SKM-1 treated with dmso at 0.1 percent for 144 hours (cell line): ENCODE data around the gene SMIM29.
A peak's percentile ranks its signal among the peaks of the same experiment; 100 is the strongest.

ENCODE experiments used
- DNase-seq: peaks from one replicate; lab custom pipeline; 2025; ENCODE audit not compliant: unreplicated experiment; lab: John Stamatoyannopoulos, UW

SMIM29 gene

GRCh38 chr6:34241351-34242215 lies 7.2 kb downstream of the SMIM29 start:
- DNase-seq = no peak

- DNase-seq = no peak
Measured at GRCh38 chr6:34240329-34241248, 8.2 kb downstream of the SMIM29 start.

DNA sequence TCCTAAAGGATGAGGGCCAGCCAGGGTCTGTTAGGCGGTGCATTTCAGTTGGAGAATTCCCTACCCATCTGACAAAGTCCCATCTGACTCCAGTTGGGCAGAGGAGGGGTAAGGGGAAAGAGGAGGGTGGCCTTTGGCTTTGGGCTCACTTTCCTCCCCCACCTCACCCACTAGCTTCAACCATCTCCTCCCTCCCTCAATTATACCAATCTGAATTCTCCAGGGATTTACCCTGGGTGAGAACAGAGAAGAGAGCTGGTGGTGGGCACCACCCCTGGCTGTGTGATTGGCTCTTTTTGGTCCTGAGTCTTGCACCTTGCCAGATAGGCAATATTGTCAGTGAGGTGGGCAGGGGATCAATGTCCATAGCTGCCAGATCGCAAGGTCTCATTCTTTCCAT lies 8.9 kb downstream of the SMIM29 start:
- DNase-seq = no peak

DNA sequence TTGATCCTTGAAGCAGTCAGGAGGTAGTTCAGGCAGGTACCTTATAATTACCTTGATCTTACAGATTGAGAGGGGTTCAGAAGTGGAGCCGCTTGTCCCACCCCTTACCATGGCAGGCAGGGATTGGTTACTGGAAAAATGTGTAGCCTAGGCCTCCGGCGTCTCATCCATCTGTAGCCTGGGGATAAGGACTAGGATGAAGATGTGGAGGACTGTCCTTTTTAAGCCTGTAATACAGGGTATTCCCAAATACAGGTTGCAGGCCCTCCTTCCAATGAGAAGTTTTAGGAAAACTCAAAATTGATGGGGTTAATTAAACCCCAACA lies 9.3 kb downstream of the SMIM29 start:
- DNase-seq = no peak

- no peak for DNase-seq
Measured at GRCh38 chr6:34238585-34239499, 10.0 kb downstream of the SMIM29 start.

- DNase-seq = peak; percentile 52
Measured at GRCh38 chr6:34237722-34238584, 10.9 kb downstream of the SMIM29 start.

DNA sequence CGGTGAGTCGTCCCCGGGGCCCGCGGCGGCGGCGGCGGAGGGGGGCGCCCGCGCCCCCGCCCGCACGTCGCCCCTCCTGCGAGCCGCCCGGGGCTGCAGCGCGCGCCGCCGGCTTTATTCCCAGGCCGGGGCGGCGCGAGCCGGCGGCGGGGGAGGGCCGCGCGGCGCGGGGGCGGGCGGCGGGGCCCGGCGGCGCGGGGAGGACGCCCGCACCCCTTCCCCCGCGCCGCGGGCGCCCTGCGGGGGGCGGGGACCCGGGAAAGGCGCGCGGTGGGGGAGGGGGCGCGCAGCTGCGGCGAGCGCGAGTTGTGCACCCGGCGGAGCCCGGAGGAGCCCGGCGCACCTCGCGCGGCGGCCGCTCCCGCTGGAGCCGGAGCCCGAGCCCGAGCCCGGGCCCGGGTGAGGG lies 11.5 kb downstream of the SMIM29 start:
- DNase-seq = no peak

- DNase-seq = peak; percentile 85
Measured at GRCh38 chr6:34236443-34237315, 12.1 kb downstream of the SMIM29 start, which contains the start of gene HMGA1. TSS of gene HMGA1 (plus strand) at chr6:34236873. CDS start at chr6:34240781, 3,908 bp downstream.

- no peak for DNase-seq
Measured at GRCh38 chr6:34236131-34236442, 12.7 kb downstream of the SMIM29 start.

- no peak for DNase-seq
Measured at GRCh38 chr6:34235307-34236130, 13.3 kb downstream of the SMIM29 start.

GRCh38 chr6:34234667-34235306 lies 14.0 kb downstream of the SMIM29 start:
- no peak for DNase-seq

DNA sequence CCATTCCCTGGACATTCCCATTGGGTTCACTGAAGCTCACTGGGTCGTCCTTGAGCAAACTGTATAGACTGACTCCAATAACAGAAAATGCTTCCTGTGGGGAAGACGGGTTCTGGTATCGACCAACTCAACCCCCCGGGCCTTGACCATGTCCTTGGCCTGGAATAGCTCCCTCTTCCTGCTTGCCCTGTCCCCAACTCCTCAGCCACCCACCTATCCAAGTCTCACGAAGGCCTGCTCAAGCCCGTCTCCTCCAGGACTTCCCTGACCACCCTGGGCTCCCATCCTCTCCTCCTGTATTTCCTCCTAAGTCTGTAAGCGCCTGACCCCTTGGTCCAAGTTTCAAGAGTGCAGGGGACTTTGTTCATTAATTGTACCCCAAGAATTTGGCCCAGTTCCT lies 14.9 kb downstream of the SMIM29 start:
- DNase-seq = no peak

DNA sequence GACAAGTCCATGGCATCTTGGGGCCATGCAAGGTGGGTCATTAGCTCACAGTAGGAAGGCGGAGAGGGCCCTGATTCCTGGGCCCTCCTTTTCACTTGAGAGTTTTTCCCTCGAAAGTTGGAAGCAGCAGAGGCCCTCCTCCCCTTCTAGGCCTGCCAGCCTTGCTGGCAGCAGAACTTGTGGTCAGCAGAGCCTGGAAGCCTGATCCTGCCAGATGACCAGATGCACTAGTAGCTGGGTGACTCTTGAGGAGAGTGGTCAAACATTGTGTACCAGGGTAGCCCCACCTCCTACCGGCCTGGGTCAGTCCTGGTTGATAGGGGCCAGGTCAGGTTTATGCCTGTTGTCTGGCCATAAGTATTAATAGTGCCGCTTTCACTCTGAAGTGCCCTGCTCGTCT lies 15.9 kb downstream of the SMIM29 start:
- no peak for DNase-seq

DNA sequence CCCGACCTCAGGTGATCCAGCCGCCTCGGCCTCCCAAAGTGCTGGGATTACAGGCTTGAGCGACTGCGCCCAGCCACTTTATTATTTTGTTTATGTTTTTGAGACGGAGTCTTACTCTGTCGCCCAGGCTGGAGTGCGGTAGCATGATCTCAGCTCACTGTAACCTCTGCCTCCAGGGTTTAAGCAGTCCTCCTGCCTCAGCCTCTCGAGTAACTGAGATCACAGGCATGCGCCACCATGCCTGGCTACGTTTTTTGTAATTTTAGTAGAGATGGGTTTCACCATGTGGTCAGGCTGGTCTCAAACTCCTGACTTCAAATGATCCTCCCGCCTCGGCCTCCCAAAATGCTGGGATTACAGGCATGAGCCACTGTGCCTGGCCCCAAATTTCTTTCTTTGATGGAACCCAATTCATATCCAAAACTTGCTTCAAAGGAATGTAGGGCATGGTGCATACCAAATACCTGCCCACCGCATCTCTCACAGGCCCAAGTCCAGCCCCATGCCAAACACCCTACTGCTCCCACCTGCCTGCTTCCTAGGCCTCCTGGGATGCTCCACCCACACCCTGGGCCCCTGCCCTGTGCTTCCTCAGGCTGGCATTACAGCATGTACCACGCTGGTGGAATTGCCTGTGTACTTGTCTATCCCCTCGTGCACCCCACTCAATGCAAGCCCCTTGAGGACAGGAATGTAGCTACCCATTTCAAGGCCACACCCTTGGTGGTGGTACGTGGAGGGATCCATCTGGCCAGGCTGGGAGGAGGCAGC lies 17.1 kb downstream of the SMIM29 start:
- no peak for DNase-seq

DNA sequence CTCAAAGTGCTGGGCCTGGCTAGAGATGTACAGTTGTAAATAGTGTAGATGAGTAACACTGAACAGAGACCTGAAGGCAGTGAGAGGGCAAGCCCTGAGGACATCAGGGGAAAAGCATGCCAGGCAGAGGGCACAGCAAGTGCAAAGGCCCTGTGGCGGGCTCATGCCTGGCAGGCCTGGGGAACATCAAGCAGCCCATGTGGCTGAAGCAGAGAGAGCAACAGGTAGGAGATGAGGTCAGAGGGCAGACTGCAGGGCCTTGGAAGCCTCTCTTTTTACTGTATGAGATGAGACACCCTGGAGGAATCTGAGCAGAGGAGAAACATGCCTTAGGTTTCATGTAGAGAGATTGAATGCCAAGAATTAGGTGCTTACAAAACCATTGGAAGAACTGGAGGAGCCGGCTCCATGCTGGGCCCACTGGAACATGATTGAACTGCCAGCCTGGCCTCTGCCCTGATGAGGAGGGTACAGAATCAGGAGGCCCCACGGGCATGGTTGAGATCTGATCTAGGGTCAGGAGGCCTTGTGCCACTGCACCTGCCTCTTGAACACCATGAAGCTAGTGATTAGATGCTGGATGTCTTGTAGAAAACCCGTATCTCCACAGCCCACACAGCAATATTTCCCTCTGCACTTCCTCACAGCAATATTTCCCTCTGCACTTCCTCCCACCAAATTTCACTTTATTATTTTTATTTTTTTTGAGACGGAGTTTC lies 18.0 kb downstream of the SMIM29 start:
- no peak for DNase-seq

GRCh38 chr6:34229877-34230276 lies 18.9 kb downstream of the SMIM29 start:
- no peak for DNase-seq
